Ectodermal cell (in vitro differentiated cells): Measurements from ENCODE around the gene CNR2.

Source experiments
- H3K27ac ChIP-seq: 2 replicates; pipeline ENCODE4 v1.7.0; 2013; ENCODE audit warnings: mild to moderate bottlenecking, low read depth, low read length; ENCODE audit not compliant: insufficient read depth, poor library complexity, severe bottlenecking
- H3K27me3 ChIP-seq: 2 replicates; pipeline ENCODE4 v1.7.0; 2013; ENCODE audit warnings: mild to moderate bottlenecking, low read length; ENCODE audit not compliant: insufficient read depth, control insufficient read depth, poor library complexity, severe bottlenecking
- H3K36me3 ChIP-seq: one replicate; pipeline ENCODE4 v1.7.0; 2013; ENCODE audit warnings: low read length; ENCODE audit not compliant: control insufficient read depth, insufficient read depth
- H3K4me1 ChIP-seq: one replicate; pipeline ENCODE4 v1.7.0; 2013; ENCODE audit warnings: low read length; ENCODE audit not compliant: control insufficient read depth, insufficient read depth
- H3K4me3 ChIP-seq: 2 replicates; pipeline ENCODE4 v1.7.0; 2013; ENCODE audit warnings: low read depth, low read length, control low read depth; ENCODE audit not compliant: insufficient read depth
- H3K9me3 ChIP-seq: 2 replicates; pipeline ENCODE4 v1.7.0; 2013; ENCODE audit warnings: mild to moderate bottlenecking, low read length, moderate library complexity; ENCODE audit not compliant: control insufficient read depth
- WGBS, 2 experiments: methylation state at CpG; one replicate each; pipeline ENCODE4 v1.1.7; 2013; ENCODE audit warnings: missing lambda C conversion rate in 2 of 2; 5-methylcytosine and 5-hydroxymethylcytosine counted together

Gene CNR2

GRCh38 chr1:23916209-23917131 lies 3.3 kb upstream of the CNR2 start:
- WGBS, 2 experiments: 63 to 67% methylated on average over 12 of the region's 12 CpGs
- Histone ChIP-seq H3K9me3 (no peaks in the 10 kb centered on the region), H3K27ac (no peak overlapping the region), H3K4me3 (no peak overlapping the region), H3K36me3 (no peaks in the 10 kb centered on the region), H3K4me1 (no peaks in the 10 kb centered on the region), H3K27me3 (no peaks in the 10 kb centered on the region)

- no peaks in the 10 kb centered on the region for H3K36me3 ChIP-seq
- 81 to 92% methylated on average over 5 of the region's 5 CpGs for WGBS, 2 experiments
- H3K27ac ChIP-seq: no peak overlapping the region
- no peaks in the 10 kb centered on the region for H3K9me3 ChIP-seq
- no peaks in the 10 kb centered on the region for H3K4me1 ChIP-seq
- no peaks in the 10 kb centered on the region for H3K27me3 ChIP-seq
- no peak overlapping the region for H3K4me3 ChIP-seq
These were observed 2.3 kb upstream of the CNR2 start for GRCh38 chr1:23915466-23915865.

- WGBS, 2 experiments: 97% methylated on average over 4 of the region's 4 CpGs
- H3K27me3 ChIP-seq: no peaks in the 10 kb centered on the region
- H3K4me3 ChIP-seq: no peak overlapping the region
- H3K4me1 ChIP-seq: no peaks in the 10 kb centered on the region
- no peaks in the 10 kb centered on the region for H3K9me3 ChIP-seq
- no peak overlapping the region for H3K27ac ChIP-seq
- no peaks in the 10 kb centered on the region for H3K36me3 ChIP-seq
These were observed 1.8 kb upstream of the CNR2 start for GRCh38 chr1:23914921-23915320.

GRCh38 chr1:23911921-23912320 lies 1.2 kb downstream of the CNR2 start:
- H3K4me3 ChIP-seq: no peak overlapping the region
- no peaks in the 10 kb centered on the region for H3K36me3 ChIP-seq
- no peaks in the 10 kb centered on the region for H3K4me1 ChIP-seq
- no peaks in the 10 kb centered on the region for H3K27me3 ChIP-seq
- 95 to 96% methylated on average over 8 of the region's 8 CpGs for WGBS, 2 experiments
- no peak overlapping the region for H3K27ac ChIP-seq
- no peaks in the 10 kb centered on the region for H3K9me3 ChIP-seq

GRCh38 chr1:23910553-23911246 lies 2.5 kb downstream of the CNR2 start:
- Histone ChIP-seq H3K36me3 (no peaks in the 10 kb centered on the region), H3K9me3 (no peaks in the 10 kb centered on the region), H3K27ac (no peak overlapping the region), H3K27me3 (no peaks in the 10 kb centered on the region), H3K4me3 (no peak overlapping the region), H3K4me1 (no peaks in the 10 kb centered on the region)
- 87 to 92% methylated on average over 9 of the region's 11 CpGs for WGBS, 2 experiments

GRCh38 chr1:23910144-23910543 lies 3.0 kb downstream of the CNR2 start:
- Histone ChIP-seq H3K36me3 (no peaks in the 10 kb centered on the region), H3K27me3 (peaks cover under 1% of the 10 kb centered on the region), H3K27ac (no peak overlapping the region), H3K4me1 (no peaks in the 10 kb centered on the region), H3K9me3 (no peaks in the 10 kb centered on the region), H3K4me3 (no peak overlapping the region)
- 87 to 89% methylated on average over 8 of the region's 8 CpGs for WGBS, 2 experiments

- Histone ChIP-seq H3K27me3 (peaks cover 8% of the 10 kb centered on the region), H3K9me3 (no peaks in the 10 kb centered on the region), H3K4me1 (no peaks in the 10 kb centered on the region), H3K27ac (no peak overlapping the region), H3K4me3 (no peak overlapping the region), H3K36me3 (no peaks in the 10 kb centered on the region)
- 92 to 93% methylated on average over 10 of the region's 10 CpGs for WGBS, 2 experiments
These were observed 3.8 kb downstream of the CNR2 start for GRCh38 chr1:23909412-23909811.

- no peaks in the 10 kb centered on the region for H3K36me3 ChIP-seq
- peaks cover under 1% of the 10 kb centered on the region for H3K4me1 ChIP-seq
- H3K9me3 ChIP-seq: no peaks in the 10 kb centered on the region
- H3K27ac ChIP-seq: no peak overlapping the region
- no peak overlapping the region for H3K4me3 ChIP-seq
- H3K27me3 ChIP-seq: peaks cover 15% of the 10 kb centered on the region
- WGBS, 2 experiments: 78% methylated on average over 9 of the region's 9 CpGs
These were observed 4.5 kb downstream of the CNR2 start for GRCh38 chr1:23908453-23909341.

GRCh38 chr1:23906731-23907130 lies 6.4 kb downstream of the CNR2 start:
- WGBS, 2 experiments: 86 to 87% methylated on average over 1 of the region's 1 CpG
- Histone ChIP-seq H3K4me3 (no peak overlapping the region), H3K36me3 (no peaks in the 10 kb centered on the region), H3K9me3 (no peaks in the 10 kb centered on the region), H3K27ac (no peak overlapping the region), H3K27me3 (peaks cover 35% of the 10 kb centered on the region), H3K4me1 (peaks cover 5% of the 10 kb centered on the region)
